Endometrium (tissue), 2 donors: ENCODE results near the gene HSPB9.
"Not testable (repeated sequence)": the region's sequence is repeated elsewhere in the genome, so short reads cannot be mapped to it uniquely, and the experiment has no call there.

ENCODE experiments used
- FAIRE-seq: peaks from 2 replicates; lab custom pipeline; 2012; peaks lifted over from hg19 to GRCh38; lab: Jason Lieb, UNC
- donor health status: control.
- donor health status: control.

The HSPB9 gene

DNA sequence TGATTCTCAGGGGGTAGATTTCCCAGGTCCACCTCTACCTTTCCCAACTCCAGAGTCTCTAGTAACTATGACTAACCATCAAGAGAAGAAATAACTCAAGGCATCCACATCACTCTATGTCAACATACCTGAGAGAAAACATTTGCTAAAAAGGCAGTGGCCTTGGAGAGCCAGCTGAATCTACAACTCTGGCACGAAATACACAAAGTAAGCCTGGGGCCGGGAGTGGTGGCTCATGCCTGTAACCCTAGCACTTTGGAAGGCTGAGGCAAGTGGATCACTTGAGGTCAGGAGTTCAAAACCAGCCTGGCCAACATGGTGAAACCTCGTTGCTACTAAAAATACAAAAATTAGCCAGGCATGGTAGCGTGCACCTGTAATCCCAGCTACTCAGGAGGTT lies 20.5 kb downstream of the HSPB9 start:
- not testable (repeated sequence) for FAIRE-seq

DNA sequence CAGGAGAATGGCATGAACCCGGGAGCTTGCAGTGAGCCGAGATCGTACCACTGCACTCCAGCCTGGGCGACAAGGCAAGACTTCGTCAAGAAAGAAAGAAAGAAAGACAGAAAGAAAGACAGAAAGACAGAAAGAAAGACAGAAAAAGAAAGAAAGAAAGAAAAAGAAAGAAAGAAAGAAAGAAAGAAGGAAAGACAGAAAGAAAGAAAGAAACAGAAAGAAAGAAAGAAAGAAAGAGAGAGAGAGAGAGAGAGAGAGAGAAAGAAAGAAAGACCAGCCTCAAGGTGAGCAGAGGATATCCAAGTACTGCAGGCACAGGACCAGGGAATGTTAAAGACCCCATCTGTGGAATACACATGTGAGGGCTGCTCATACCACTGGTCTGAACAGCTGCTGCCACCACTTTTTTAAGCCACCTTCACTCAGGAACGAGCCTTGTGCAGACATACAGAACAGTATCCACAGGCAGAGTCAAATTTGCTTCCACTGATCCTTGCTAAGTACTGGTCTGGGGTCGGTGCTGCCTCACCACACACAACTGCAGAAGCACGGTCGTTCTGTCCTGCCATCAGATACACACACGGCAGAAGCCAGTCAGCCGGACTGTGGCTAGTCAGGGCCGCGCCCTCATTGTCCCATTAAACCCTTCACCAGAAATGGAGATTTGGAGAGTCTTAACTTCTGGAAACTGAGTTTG lies 24.5 kb downstream of the HSPB9 start:
- no peak for FAIRE-seq

DNA sequence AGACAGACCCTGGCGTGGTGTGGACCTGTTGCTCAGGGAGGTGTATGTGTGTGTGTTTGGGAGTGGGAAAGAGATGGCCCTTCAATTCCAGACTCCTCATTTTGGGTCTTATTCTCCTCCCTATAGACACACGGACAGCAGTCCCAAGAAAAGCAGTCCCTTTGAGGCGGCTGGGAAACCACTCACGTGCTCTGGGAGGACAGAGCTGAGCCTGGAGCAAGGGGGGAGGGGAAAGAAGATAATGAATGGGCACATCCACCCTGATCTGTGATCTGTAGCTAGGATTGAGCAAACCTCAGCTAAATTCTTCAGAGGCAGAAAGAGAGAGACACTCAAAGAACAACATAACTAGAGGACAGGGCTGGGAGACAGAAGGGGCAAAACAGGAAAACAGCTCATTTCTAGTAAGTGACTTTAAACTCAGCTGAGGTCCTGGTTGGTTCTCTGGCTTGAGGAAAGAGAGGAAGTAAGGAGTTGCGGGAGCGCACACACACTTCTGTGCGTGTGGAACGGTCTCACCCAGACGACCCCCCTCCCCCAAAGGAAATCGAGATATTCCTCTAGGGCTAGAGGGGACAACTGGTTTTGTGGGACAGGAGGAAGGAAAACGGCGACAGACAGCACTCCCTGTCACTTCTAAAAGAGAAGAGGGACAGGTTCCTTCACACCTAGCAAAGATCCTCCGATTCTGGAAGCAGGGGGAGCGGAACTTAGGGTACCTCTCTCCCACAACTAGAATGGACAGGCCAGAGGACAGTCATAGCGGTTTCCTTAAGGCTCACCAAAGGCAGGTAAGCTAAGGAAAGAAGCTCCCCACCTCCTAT lies 31.5 kb downstream of the HSPB9 start:
- no peak for FAIRE-seq

DNA sequence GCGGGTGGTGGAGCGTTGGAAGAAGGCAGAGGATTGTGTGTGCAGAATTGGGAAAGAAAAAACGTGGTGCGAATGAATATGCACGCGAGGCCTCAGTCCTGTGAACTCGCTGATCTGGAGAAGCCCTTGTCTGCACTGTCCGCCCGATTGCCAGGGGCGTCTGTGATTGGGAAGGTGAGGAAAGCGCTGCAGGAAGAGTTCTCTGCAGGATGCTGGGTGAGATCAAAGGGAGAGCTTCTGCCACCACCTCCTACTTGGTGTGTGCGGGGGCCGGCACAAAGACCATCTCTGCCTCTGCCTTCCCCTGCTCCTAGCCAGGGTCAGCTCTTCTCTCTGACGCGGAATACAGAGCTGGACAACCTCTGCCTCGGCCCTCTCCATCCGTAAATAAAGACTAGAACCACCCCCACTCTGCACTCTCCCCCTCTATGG lies 33.0 kb downstream of the HSPB9 start:
- no peak for FAIRE-seq

DNA sequence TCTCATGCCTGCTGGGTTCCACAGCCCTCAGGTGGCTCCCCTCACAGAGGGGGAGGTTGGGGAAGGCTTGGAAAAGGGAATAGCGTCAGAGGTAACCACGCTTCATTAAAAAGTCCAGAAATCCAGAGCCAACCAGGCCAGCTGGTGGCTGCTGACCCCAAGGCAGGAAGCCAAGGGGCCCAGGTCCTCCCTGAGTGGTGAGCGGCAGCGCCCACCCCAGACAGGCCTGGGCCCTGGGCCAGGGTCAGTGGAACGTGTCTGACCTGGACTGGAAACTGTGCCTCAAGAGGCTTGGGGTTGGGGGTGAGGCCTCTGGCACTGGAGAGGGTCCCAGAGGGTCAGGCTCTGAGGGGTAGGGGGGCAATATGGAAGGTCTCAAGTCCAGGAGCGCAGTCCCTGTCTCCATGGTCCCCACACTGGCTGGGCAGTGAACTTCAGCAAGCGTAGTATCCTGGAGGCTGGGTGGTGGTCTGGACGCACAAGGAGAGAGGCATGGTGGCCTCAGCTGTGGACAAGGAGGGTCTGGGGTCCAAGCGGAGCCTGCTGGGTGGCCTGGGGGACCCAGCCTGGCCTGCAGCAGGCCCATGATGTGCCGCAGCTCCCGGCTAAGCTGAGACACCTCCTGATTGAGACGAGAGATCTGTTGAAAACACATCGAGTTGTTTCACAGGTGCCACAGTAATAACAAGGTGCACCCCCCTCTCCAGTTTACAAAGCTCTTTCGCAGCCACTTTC lies 37.4 kb downstream of the HSPB9 start:
- FAIRE-seq, result no peak

DNA sequence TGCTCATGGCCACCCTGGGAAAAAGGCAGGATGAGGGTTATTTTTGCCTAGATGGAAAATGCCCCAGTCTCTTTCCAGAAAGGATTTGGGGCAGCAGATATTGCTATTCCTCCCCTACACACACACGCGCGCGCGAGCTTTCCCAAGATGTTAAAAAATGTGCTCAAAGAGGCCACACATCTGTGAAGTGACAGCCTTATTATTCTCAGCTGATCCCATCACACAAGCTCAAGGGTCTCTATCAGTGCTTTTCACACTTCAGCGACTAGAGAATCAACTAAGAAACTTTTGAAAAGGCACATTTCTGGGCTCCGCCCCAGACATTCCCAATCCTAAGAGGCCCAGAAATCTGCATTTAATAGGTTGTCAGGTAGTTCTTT lies 37.9 kb downstream of the HSPB9 start:
- no peak for FAIRE-seq

DNA sequence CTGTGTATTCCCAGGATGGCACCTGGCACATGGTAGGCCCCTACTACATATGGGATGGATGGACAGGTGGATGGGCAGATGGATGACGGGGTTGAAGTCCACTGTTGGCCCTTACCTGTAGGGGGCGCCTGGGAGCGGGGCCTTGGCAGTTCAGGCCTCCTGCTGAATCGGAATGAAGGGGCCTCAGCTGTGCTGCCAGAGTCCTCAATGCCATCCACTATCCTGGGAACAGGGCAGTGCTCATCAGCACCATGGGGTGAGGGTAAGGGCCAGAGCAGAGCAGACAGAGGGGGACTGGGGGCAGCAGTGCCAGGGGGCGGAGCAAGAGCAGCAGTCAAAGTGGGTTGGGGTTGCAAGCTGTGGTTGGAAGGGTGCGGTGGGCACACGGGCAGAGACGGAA lies 40.5 kb downstream of the HSPB9 start:
- no peak for FAIRE-seq

DNA sequence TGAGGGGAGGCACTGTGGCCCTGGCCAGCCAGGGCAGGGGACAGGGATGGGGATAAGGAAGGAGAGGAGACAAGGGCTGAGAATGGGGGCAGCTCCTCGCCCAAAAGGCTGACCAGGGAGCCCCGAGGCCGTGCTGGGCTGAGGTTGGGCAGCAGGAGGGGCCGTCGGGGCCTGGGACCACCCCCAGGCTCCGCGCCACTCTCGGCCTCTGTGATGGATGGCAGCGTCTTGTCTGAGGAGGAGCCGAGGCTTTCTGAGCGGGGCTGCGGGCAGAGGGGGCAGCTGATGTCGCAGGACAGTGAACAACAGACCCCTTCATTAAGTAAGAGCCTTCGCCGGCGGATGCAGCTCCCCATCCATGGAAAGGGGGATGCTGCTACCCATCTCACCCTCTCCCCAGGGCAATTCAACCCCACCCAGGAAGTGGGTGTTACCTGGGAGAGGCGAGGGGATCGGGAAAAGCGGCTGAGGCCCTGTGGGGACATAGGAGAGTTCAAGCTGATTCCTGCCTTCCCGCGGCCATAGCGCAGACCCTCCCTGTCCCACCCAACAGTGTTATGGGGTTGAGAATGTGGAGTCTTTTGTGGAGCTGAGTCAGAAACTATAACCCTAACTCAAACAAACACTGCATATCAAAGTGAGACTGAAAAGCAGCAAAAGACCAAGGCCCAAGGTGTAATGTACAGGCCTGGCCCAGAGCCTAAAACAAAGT lies 41.2 kb downstream of the HSPB9 start:
- no peak for FAIRE-seq

DNA sequence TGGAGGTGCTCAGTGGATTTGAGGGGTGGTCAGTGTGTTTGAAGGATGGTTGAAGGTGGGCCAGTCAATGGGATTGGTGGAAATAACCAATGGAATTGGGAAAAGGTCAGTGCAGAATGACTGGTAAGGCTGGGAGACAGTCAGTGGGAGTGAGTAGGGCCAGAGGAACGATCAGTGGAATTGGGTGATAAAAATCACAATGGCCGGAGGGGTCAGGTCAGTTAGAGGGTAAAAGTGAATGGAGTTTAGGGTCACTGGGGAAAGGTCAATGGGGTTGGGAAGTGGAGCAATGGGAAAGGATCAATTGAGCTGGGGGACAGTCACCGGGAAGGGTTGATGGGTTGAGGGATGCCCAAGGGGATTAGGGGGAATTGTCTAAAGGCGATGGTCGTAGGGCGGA lies 43.1 kb downstream of the HSPB9 start:
- no peak for FAIRE-seq

DNA sequence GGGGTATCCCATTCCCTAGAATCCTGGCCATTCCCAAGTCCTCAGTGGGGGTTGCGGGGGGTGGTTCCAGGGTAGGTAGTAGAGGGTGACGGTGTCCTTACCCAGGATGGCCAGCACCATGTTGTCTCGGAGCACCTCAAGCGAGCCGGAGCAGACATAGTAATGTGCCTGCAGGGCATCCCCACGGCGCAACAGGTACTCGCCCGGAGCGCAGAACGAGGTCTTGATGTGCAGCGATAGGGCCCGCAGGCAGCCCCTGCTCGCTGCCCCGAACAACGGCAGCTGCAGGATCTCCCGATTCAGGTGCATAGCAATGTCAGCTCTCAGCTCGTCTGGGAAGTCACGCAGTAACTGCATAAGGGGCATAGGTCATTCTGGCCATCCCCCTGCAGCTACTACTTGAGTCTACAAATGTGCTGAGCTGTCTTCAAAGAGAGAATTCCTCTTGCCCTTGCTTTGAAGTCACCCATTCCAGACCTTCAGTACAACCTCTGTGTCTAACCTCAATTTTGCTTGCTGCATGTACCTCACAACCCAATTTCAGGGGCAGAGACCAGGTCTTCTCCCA lies 43.7 kb downstream of the HSPB9 start:
- no peak for FAIRE-seq

DNA sequence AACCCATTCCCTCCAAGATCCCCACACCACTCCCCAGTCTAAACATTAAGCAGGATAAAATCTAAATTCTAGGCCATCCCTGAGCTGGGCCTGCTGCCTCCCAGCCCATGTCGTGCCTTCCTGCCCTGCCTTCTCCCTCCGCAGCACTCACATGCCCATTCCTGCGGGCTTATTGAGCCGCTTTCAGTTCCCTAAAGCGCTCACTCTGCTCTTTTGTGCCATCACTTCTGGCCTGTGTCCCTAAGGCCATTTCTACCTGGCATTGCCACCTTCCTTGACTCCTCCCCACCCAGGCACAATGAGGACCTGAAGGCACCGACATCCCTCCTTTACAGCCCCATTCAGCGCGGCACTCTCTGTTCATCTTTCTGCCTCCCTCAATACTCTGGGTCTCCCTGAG lies 45.2 kb downstream of the HSPB9 start:
- FAIRE-seq, result no peak

DNA sequence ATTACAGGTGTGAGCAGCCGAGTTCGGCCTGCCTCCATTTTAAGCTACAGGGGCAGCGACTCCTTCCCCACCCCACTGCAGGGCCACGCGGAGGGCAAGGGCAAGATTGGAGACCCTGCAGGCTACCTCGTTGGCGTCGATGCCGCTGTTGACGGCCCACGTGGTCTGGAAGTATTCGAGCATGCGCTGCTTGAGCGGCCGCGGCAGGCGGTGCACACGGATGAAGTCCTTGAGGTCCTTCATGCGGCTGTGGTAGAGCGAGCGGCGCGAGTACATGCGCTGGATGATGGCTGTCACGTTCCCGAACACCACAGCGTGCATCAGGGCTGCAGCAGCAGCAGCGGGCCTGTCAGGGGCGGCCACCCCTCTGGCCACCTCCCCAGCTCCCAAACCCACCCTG lies 46.7 kb downstream of the HSPB9 start:
- FAIRE-seq, result no peak

DNA sequence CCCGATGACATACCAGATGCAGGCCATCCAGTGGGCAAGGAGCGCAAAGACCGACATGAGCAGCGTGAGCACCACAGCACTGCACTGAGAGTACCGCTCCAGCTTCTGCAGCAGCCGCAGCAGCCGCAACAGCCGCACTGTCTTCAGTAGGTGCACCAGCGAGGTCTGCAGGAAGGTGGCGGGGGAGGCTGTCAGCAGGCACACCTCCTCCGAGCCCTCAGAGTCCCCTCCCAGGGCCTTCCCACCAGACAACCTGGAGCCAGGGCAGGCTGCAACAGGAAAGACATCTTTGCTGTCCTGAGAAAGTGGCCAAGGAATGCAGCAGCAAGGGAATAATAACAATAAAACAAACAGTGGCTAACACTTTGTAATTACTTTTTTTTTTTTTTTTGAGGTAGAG lies 49.2 kb downstream of the HSPB9 start:
- FAIRE-seq, result no peak
